Lung (tissue), 12 donors: ENCODE data around the gene JSRP1. TPM values are rescaled to one million over a fixed set of nuclear protein-coding genes. Genes with fewer than 3 reads are reported as not detected.

Experiments used
- ATAC-seq: fragments of 200-7000 bp; cut with Tn5 transposase; one replicate; pipeline ENCODE4 v1.9.1; 2020; ENCODE audit warnings: moderate number of reproducible peaks; ENCODE audit not compliant: insufficient read depth, low FRiP score
- DNase-seq, 3 donors: peaks; one replicate each; pipeline ENCODE4 v3.0.0-alpha.2; 2013 to 2017
- H3K27ac ChIP-seq, 2 donors: one replicate each; pipeline ENCODE4 v1.5.1; 2013; ENCODE audit warnings: mild to moderate bottlenecking in 2 of 2, moderate library complexity in 2 of 2, control low read depth in 1 of 2, inconsistent platforms in 1 of 2, low read depth in 1 of 2, low read length in 1 of 2
- H3K27me3 ChIP-seq, 3 donors: one replicate each; pipeline ENCODE4 v1.5.1; 2013; ENCODE audit warnings: low read length in 2 of 3; ENCODE audit not compliant: control insufficient read depth in 3 of 3, insufficient read depth in 3 of 3
- H3K36me3 ChIP-seq, 4 donors: one replicate each; pipeline ENCODE4 v1.5.1; 2013; ENCODE audit warnings: low read length in 4 of 4, mild to moderate bottlenecking in 1 of 4, moderate library complexity in 1 of 4; ENCODE audit not compliant: control insufficient read depth in 4 of 4, insufficient read depth in 4 of 4
- H3K4me1 ChIP-seq, 5 donors: one replicate each; pipeline ENCODE4 v1.5.1; 2013; ENCODE audit warnings: low read length in 5 of 5, mild to moderate bottlenecking in 2 of 5, moderate library complexity in 1 of 5; ENCODE audit not compliant: control insufficient read depth in 5 of 5, insufficient read depth in 5 of 5
- H3K4me3 ChIP-seq: one replicate; pipeline ENCODE4 v1.5.1; 2013; ENCODE audit warnings: mild to moderate bottlenecking, control low read depth, moderate library complexity
- H3K9ac ChIP-seq, 2 donors: one replicate each; pipeline ENCODE4 v1.5.1; 2013; ENCODE audit warnings: low read length in 2 of 2, control low read depth in 1 of 2; ENCODE audit not compliant: insufficient read depth in 1 of 2
- H3K9me3 ChIP-seq, 4 donors: one replicate each; pipeline ENCODE4 v1.5.1; 2013; ENCODE audit warnings: low read length in 3 of 4, mild to moderate bottlenecking in 1 of 4, moderate library complexity in 1 of 4; ENCODE audit not compliant: control insufficient read depth in 4 of 4, insufficient read depth in 3 of 4
- CTCF ChIP-seq: IDR thresholded peaks from 2 replicates; pipeline ENCODE4 v1.5.1; 2012; ENCODE audit warnings: mild to moderate bottlenecking; ENCODE audit errors: control extremely low read depth, extremely low read depth
- WGBS, 2 donors: extraction: QIAGEN DNeasy Blood & Tissue Kit; methylation state at CpG; one replicate each; pipeline ENCODE4 v1.1.7; 2013; 5-methylcytosine and 5-hydroxymethylcytosine counted together
- polyA plus RNA-seq, 2 donors: library from polyadenylated mRNA; stranded (reverse); fragments of 200-250 nt; gene quantifications; one replicate each; pipeline ENCODE4 v1.2.1, GENCODE V29; 2013
- total RNA-seq, 2 donors: library from RNA; depleted of rRNA in 1 of 2; stranded (reverse); fragments of >200 nt in 1 of 2; gene quantifications; one replicate each; pipeline ENCODE4 v1.2.1, GENCODE V29; 2014 to 2021
- donor health status: control.
- donor health status: control.
- donor health status: Bipolar disorder and iron deficiency.
- donor health status: healthy.
- donor health status: DM: yes; HTN: yes; CAD: no.

The JSRP1 gene
- total and polyA plus RNA-seq, 4 donors = 0.61 to 2.3 (median 0.88) TPM

DNA sequence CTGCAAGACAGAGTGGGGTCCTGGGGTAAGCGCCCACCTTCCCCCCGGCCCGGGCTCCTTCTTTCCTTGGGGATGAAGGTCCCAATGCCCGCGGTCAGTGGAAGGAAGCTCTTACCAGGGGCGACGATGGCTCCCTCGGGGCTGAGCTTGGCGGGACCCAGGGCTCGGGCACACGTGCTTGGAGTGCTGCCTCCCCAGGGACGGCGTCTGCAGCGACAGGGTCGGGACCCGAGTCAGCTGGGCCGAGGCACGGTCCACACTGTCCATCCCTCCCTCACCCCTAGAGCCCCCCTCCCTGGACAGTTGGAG lies 3.5 kb downstream of the JSRP1 start:
- DNase-seq (no peak), ATAC-seq (no peak)
- Histone ChIP-seq H3K27me3 (peaks cover 4 to 34% (median 12%) of the 10 kb centered on the region in 3 donors), H3K4me3 (no peak overlapping the region), H3K4me1 (peaks cover 0 to 33% (median 0%) of the 10 kb centered on the region in 5 donors), H3K9me3 (peaks cover 0 to 3% (median 0%) of the 10 kb centered on the region in 4 donors), H3K36me3 (peaks cover 0 to 11% (median 3%) of the 10 kb centered on the region in 4 donors), H3K9ac (no peak overlapping the region), H3K27ac (no peak overlapping the region)
- no peak for TF ChIP-seq CTCF
- 1 to 3% methylated on average over 15 to 18 of the region's 18 CpGs for WGBS, 2 donors

GRCh38 chr19:2252055-2252796 lies 4.0 kb downstream of the JSRP1 start:
- Histone ChIP-seq H3K4me3 (no peak overlapping the region), H3K4me1 (peaks cover 0 to 33% (median 0%) of the 10 kb centered on the region in 5 donors), H3K27me3 (peaks cover 4 to 34% (median 12%) of the 10 kb centered on the region in 3 donors), H3K9ac (no peak overlapping the region), H3K36me3 (peaks cover 0 to 16% (median 5%) of the 10 kb centered on the region in 4 donors), H3K9me3 (peaks cover 0 to 5% (median 0%) of the 10 kb centered on the region in 4 donors), H3K27ac (no peak overlapping the region)
- no peak for TF ChIP-seq CTCF
- DNase-seq (no peak), ATAC-seq (no peak)
- 5 to 8% methylated on average over 69 to 74 of the region's 74 CpGs for WGBS, 2 donors

DNA sequence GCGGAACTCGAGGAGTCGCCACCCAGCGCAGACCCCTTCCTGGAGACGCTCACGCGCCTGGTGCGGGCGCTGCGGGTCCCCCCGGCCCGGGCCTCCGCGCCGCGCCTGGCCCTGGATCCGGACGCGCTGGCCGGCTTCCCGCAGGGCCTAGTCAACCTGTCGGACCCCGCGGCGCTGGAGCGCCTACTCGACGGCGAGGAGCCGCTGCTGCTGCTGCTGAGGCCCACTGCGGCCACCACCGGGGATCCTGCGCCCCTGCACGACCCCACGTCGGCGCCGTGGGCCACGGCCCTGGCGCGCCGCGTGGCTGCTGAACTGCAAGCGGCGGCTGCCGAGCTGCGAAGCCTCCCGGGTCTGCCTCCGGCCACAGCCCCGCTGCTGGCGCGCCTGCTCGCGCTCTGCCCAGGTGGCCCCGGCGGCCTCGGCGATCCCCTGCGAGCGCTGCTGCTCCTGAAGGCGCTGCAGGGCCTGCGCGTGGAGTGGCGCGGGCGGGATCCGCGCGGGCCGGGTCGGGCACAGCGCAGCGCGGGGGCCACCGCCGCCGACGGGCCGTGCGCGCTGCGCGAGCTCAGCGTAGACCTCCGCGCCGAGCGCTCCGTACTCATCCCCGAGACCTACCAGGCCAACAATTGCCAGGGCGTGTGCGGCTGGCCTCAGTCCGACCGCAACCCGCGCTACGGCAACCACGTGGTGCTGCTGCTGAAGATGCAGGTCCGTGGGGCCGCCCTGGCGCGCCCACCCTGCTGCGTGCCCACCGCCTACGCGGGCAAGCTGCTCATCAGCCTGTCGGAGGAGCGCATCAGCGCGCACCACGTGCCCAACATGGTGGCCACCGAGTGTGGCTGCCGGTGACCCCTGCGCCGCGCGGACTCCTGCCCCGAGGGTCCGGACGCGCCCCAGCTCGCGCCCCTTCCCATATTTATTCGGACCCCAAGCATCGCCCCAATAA lies 4.8 kb downstream of the JSRP1 start:
- H3K9ac ChIP-seq = no peak overlapping the region
- no peak overlapping the region for H3K4me3 ChIP-seq
- TF ChIP-seq CTCF = no peak
- H3K27ac ChIP-seq = no peak overlapping the region
- no peak for ATAC-seq
- peaks cover 4 to 34% (median 12%) of the 10 kb centered on the region in 3 donors for H3K27me3 ChIP-seq
- H3K9me3 ChIP-seq = peaks cover 0 to 6% (median 0%) of the 10 kb centered on the region in 4 donors
- H3K36me3 ChIP-seq = peaks cover 0 to 25% (median 12%) of the 10 kb centered on the region in 4 donors
- 5 to 7% methylated on average over 94 to 125 of the region's 125 CpGs for WGBS, 2 donors
- no peak for DNase-seq
- H3K4me1 ChIP-seq = peaks cover 0 to 39% (median 0%) of the 10 kb centered on the region in 5 donors
